ENCODE data around the gene TMEM116.
"Not testable (repeated sequence)": the region's sequence is repeated elsewhere in the genome, so short reads cannot be mapped to it uniquely, and the experiment has no call there.

DNA sequence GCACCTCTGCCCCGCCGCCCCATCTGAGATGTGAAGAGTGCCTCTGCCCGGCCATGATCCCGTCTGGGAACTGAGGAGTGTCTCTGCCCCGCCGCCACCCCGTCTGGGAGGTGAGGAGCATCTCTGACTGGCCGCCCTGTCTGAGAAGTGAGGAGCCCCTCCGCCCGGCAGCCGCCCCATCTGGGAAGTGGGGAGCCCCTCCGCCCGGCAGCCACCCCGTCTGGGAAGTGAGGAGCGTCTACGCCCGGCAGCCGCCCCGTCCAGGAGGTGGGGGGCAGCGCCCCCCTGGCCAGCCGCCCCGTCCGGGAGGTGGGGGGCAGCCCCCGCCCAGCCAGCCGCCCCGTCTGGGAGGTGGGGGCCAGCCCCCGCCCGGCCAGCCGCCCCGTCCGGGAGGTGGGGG lies 55.7 kb downstream of the TMEM116 start:
- TF ChIP-seq, protein P1, sequence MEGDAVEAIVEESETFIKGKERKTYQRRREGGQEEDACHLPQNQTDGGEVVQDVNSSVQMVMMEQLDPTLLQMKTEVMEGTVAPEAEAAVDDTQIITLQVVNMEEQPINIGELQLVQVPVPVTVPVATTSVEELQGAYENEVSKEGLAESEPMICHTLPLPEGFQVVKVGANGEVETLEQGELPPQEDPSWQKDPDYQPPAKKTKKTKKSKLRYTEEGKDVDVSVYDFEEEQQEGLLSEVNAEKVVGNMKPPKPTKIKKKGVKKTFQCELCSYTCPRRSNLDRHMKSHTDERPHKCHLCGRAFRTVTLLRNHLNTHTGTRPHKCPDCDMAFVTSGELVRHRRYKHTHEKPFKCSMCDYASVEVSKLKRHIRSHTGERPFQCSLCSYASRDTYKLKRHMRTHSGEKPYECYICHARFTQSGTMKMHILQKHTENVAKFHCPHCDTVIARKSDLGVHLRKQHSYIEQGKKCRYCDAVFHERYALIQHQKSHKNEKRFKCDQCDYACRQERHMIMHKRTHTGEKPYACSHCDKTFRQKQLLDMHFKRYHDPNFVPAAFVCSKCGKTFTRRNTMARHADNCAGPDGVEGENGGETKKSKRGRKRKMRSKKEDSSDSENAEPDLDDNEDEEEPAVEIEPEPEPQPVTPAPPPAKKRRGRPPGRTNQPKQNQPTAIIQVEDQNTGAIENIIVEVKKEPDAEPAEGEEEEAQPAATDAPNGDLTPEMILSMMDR (IDR thresholded peaks at IDR 0.05), result not testable (repeated sequence)
- TF ChIP-seq ZFX (IDR thresholded peaks at IDR 0.05; ENCODE audit: borderline replicate concordance), result not testable (repeated sequence)

Measured in 22Rv1 (cell line).